ENCODE results near the gene DLGAP1.

DNA sequence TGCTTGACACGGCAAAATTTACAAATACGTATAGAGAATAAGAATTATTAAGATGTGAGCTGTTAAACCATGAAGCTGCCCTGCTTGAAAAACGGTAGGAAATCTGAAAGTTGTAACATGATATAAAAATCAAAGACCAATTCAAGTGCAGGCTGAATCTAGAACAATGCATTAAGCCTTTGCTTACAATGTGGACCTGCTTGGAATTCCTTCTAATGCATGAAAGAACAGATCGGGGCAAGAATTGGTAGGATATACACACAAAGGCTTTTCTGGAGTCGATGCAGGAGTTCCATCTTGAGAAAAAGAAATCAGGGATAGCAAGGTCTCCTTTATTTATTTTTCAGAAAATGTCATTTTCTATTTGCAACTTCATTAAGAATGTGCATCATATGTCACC, 136.8 kb downstream of the DLGAP1 start:
- TF ChIP-seq, protein P1, sequence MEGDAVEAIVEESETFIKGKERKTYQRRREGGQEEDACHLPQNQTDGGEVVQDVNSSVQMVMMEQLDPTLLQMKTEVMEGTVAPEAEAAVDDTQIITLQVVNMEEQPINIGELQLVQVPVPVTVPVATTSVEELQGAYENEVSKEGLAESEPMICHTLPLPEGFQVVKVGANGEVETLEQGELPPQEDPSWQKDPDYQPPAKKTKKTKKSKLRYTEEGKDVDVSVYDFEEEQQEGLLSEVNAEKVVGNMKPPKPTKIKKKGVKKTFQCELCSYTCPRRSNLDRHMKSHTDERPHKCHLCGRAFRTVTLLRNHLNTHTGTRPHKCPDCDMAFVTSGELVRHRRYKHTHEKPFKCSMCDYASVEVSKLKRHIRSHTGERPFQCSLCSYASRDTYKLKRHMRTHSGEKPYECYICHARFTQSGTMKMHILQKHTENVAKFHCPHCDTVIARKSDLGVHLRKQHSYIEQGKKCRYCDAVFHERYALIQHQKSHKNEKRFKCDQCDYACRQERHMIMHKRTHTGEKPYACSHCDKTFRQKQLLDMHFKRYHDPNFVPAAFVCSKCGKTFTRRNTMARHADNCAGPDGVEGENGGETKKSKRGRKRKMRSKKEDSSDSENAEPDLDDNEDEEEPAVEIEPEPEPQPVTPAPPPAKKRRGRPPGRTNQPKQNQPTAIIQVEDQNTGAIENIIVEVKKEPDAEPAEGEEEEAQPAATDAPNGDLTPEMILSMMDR (IDR thresholded peaks at IDR 0.05) = no peak
- TF ChIP-seq EZH2 (IDR thresholded peaks at IDR 0.05) = no peak
- TF ChIP-seq EZH2phosphoT487 (IDR thresholded peaks at IDR 0.05) = no peak
